Measurements from ENCODE around the gene TTC23L.

Gene TTC23L

DNA sequence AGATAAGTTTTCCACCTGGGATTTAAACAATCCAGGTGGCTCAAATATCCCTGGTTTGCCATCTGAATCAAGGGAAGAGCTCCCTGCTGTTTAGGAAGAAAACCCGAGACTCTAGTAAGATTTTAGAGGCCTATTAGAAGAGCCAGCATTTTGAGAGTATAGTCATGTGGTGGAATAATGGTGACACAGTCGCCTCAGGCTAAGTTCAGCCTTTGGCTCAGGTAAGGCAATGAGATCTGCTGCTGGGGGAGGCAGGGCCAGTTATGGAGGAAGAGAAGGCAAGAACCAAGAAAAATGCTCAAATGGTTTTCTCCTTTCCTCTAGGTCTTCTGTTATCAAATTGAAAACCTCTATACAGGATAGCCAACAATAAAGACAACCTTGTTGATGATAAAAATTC lies 60.1 kb downstream of the TTC23L start:
- TF ChIP-seq, protein P1, sequence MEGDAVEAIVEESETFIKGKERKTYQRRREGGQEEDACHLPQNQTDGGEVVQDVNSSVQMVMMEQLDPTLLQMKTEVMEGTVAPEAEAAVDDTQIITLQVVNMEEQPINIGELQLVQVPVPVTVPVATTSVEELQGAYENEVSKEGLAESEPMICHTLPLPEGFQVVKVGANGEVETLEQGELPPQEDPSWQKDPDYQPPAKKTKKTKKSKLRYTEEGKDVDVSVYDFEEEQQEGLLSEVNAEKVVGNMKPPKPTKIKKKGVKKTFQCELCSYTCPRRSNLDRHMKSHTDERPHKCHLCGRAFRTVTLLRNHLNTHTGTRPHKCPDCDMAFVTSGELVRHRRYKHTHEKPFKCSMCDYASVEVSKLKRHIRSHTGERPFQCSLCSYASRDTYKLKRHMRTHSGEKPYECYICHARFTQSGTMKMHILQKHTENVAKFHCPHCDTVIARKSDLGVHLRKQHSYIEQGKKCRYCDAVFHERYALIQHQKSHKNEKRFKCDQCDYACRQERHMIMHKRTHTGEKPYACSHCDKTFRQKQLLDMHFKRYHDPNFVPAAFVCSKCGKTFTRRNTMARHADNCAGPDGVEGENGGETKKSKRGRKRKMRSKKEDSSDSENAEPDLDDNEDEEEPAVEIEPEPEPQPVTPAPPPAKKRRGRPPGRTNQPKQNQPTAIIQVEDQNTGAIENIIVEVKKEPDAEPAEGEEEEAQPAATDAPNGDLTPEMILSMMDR (conservative IDR thresholded peaks at IDR 0.05; ENCODE audit: low read depth, low read length): no peak
- no peak for DNase-seq (ENCODE audit: low read depth)
- no peak overlapping the region for H3K4me3 ChIP-seq (ENCODE audit: low read depth, low read length)

DNA sequence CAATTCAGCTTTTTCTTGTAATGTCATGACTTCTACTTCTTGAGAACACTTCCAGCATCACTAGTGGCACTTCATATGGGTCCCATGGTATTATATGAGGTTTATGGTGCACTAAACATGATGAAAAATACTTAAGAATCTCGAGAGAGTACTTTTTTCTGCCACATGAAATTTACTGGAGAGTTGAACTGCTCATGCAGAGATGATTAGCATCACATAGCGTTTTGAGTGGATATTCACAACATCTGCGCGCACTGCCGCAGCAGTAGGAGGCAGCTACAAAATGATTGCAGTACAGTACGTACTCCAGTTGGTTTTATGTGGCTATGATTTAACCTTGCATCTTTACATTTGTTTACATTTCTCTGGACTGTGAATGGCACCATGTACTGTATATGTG lies 61.7 kb downstream of the TTC23L start:
- TF ChIP-seq, protein P1 (conservative IDR thresholded peaks at IDR 0.05; ENCODE audit: low read depth, low read length): no peak
- H3K4me3 ChIP-seq (ENCODE audit: low read depth, low read length): no peak overlapping the region
- no peak for DNase-seq (ENCODE audit: low read depth)

DNA sequence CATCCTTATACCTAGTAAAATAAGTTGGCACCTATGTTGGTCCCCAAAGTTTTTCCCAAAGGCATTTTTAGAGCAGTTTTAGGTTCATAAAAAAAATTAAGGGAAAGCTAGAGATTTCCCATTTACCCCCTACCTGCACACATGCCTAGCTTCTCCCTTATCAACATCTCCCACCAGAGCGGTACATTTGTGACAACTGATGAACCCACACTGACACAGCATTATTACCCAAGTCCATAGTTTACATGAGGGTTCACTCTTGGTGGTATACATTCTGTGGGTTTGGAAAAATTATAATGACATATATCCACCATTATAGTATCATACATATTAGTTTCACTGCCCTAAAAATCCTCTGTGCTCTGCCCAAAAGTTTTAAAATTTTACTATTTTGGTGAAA lies 64.3 kb downstream of the TTC23L start:
- DNase-seq (ENCODE audit: low read depth): no peak
- H3K4me3 ChIP-seq (ENCODE audit: low read depth, low read length): no peak overlapping the region
- TF ChIP-seq, protein P1 (conservative IDR thresholded peaks at IDR 0.05; ENCODE audit: low read depth, low read length): no peak

GRCh38 chr5:34905564-34905963 lies 66.6 kb downstream of the TTC23L start:
- peak; percentile 51 for DNase-seq (ENCODE audit: low read depth)
- no peak overlapping the region for H3K4me3 ChIP-seq (ENCODE audit: low read depth, low read length)
- TF ChIP-seq, protein P1 (conservative IDR thresholded peaks at IDR 0.05; ENCODE audit: low read depth, low read length): peak; percentile 69

- TF ChIP-seq, protein P1 (conservative IDR thresholded peaks at IDR 0.05; ENCODE audit: low read depth, low read length): no peak
- DNase-seq (ENCODE audit: low read depth): peak; percentile 64
- H3K4me3 ChIP-seq (ENCODE audit: low read depth, low read length): no peak overlapping the region
These were observed 74.1 kb downstream of the TTC23L start for GRCh38 chr5:34913072-34913471.

GRCh38 chr5:34914671-34915138 lies 75.7 kb downstream of the TTC23L start:
- peak overlapping the region; percentile 96 for H3K4me3 ChIP-seq (ENCODE audit: low read depth, low read length)
- TF ChIP-seq, protein P1 (conservative IDR thresholded peaks at IDR 0.05; ENCODE audit: low read depth, low read length): no peak
- peak; percentile 58 for DNase-seq (ENCODE audit: low read depth)

- TF ChIP-seq, protein P1 (conservative IDR thresholded peaks at IDR 0.05; ENCODE audit: low read depth, low read length): peak; percentile 29
- peak; percentile 98 for DNase-seq (ENCODE audit: low read depth)
- peak within 1 kb of the TSS; percentile 96 for H3K4me3 ChIP-seq (ENCODE audit: low read depth, low read length)
These were observed 76.3 kb downstream of the TTC23L start, which contains the start of the genes BRIX1 and RAD1 for GRCh38 chr5:34915139-34915855. TSS of gene BRIX1 (plus strand) at chr5:34915711. CDS start at chr5:34915739, 28 bp downstream. TSS of gene RAD1 (minus strand) at chr5:34915504. CDS start at chr5:34914892, 612 bp downstream.

All from choroid plexus epithelial cell (primary cell).